Smooth muscle cell (in vitro differentiated cells): ENCODE results near the gene SRSF12. TPM values are rescaled to one million over a fixed set of nuclear protein-coding genes. Genes with fewer than 3 reads are reported as not detected.

Experiments
- DNase-seq: peaks from one replicate; lab custom pipeline; 2025; ENCODE audit not compliant: unreplicated experiment; lab: John Stamatoyannopoulos, UW
- H2AFZ ChIP-seq: fragments of 200-600 bp; sonication (generic); 2 replicates; pipeline ENCODE4 v1.6.0; 2016; ENCODE audit warnings: antibody characterized with exemption, low read depth, mild to moderate bottlenecking
- H3F3A ChIP-seq: fragments of 200-600 bp; sonication (generic); 2 replicates; pipeline ENCODE4 v1.6.0; 2017; ENCODE audit warnings: antibody characterized with exemption, low read depth
- H3K27ac ChIP-seq: fragments of 200-600 bp; sonication (generic); 2 replicates; pipeline ENCODE4 v1.5.1; 2016; ENCODE audit warnings: low read depth, mild to moderate bottlenecking
- H3K27me3 ChIP-seq: fragments of 200-600 bp; sonication (generic); 2 replicates; pipeline ENCODE4 v1.6.1; 2016; ENCODE audit warnings: low read depth, mild to moderate bottlenecking
- H3K36me3 ChIP-seq: fragments of 200-600 bp; sonication (generic); 2 replicates; pipeline ENCODE4 v1.5.1; 2016; ENCODE audit warnings: low read depth
- H3K4me1 ChIP-seq: fragments of 200-600 bp; sonication (generic); 2 replicates; pipeline ENCODE4 v1.5.1; 2016; ENCODE audit warnings: low read depth
- H3K4me2 ChIP-seq: fragments of 200-600 bp; sonication (generic); 2 replicates; pipeline ENCODE4 v1.6.0; 2016; ENCODE audit warnings: mild to moderate bottlenecking
- H3K4me3 ChIP-seq: fragments of 200-600 bp; sonication (generic); 2 replicates; pipeline ENCODE4 v1.5.1; 2016; ENCODE audit warnings: mild to moderate bottlenecking
- H3K79me2 ChIP-seq: fragments of 200-600 bp; sonication (generic); 2 replicates; pipeline ENCODE4 v1.6.0; 2016; ENCODE audit warnings: low read depth, mild to moderate bottlenecking
- H3K9ac ChIP-seq: fragments of 200-600 bp; sonication (generic); 2 replicates; pipeline ENCODE4 v1.6.0; 2016; ENCODE audit warnings: low read depth
- H3K9me3 ChIP-seq: fragments of 200-600 bp; sonication (generic); replicated peaks from 2 replicates; pipeline ENCODE4 v1.5.1; 2016; ENCODE audit warnings: low read depth
- H4K20me1 ChIP-seq: fragments of 200-600 bp; sonication (generic); 2 replicates; pipeline ENCODE4 v1.6.0; 2016; ENCODE audit warnings: low read depth
- WGBS: methylation state at CpG from one replicate; pipeline ENCODE4 v1.1.7; 2016; ENCODE audit warnings: low lambda C conversion rate; 5-methylcytosine and 5-hydroxymethylcytosine counted together
- polyA plus RNA-seq: library from polyadenylated mRNA; unstranded; fragments of >200 nt; fragmentation: Nextera tagmentation; extraction: Ambion mirVana; gene quantifications from 2 replicates; pipeline ENCODE4 v1.2.1, GENCODE V29; 2016
- total RNA-seq: library from RNA; depleted of rRNA; stranded (reverse); fragments of >200 nt; gene quantifications from 2 replicates; pipeline ENCODE4 v1.2.3, GENCODE V29; 2014
- TF ChIP-seq, protein P1 (sequence below): fragments of 200-600 bp; sonication (generic); IDR thresholded peaks from 2 replicates; pipeline ENCODE4 v1.5.1; 2017; ENCODE audit warnings: borderline replicate concordance, mild to moderate bottlenecking, antibody characterized with exemption; ENCODE audit not compliant: insufficient read depth, poor library complexity, severe bottlenecking

SRSF12 gene
- total and polyA plus RNA-seq, 2 experiments from 2014 or later: 5.6 to 7.2 TPM

- Histone ChIP-seq H3K36me3 (no peaks in the 10 kb centered on the region), H3K27me3 (no peaks in the 10 kb centered on the region), H3K4me3 (no peak overlapping the region), H2AFZ (no peak overlapping the region), H3K4me1 (peaks cover 8% of the 10 kb centered on the region), H4K20me1 (no peaks in the 10 kb centered on the region), H3K9ac (no peak overlapping the region), H3K9me3 (no peaks in the 10 kb centered on the region), H3K79me2 (peaks cover 11% of the 10 kb centered on the region), H3K4me2 (no peak overlapping the region), H3F3A (peaks cover 6% of the 10 kb centered on the region), H3K27ac (no peak overlapping the region)
- no peak for DNase-seq
- TF ChIP-seq, protein P1, sequence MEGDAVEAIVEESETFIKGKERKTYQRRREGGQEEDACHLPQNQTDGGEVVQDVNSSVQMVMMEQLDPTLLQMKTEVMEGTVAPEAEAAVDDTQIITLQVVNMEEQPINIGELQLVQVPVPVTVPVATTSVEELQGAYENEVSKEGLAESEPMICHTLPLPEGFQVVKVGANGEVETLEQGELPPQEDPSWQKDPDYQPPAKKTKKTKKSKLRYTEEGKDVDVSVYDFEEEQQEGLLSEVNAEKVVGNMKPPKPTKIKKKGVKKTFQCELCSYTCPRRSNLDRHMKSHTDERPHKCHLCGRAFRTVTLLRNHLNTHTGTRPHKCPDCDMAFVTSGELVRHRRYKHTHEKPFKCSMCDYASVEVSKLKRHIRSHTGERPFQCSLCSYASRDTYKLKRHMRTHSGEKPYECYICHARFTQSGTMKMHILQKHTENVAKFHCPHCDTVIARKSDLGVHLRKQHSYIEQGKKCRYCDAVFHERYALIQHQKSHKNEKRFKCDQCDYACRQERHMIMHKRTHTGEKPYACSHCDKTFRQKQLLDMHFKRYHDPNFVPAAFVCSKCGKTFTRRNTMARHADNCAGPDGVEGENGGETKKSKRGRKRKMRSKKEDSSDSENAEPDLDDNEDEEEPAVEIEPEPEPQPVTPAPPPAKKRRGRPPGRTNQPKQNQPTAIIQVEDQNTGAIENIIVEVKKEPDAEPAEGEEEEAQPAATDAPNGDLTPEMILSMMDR: no peak
- WGBS: 67% methylated on average over 4 of the region's 4 CpGs
Measured at GRCh38 chr6:89120371-89120770, 2.5 kb upstream of the SRSF12 start.

GRCh38 chr6:89118931-89119330 is 1.1 kb upstream of the SRSF12 start:
- DNase-seq: no peak
- peaks cover 6% of the 10 kb centered on the region for H3F3A ChIP-seq
- peaks cover 8% of the 10 kb centered on the region for H3K4me1 ChIP-seq
- WGBS: 79% methylated on average over 8 of the region's 8 CpGs
- H3K9ac ChIP-seq: no peak overlapping the region
- no peaks in the 10 kb centered on the region for H3K9me3 ChIP-seq
- no peak overlapping the region for H2AFZ ChIP-seq
- H3K79me2 ChIP-seq: peaks cover 11% of the 10 kb centered on the region
- no peak overlapping the region for H3K4me2 ChIP-seq
- H3K27me3 ChIP-seq: no peaks in the 10 kb centered on the region
- no peak overlapping the region for H3K27ac ChIP-seq
- no peak overlapping the region for H3K4me3 ChIP-seq
- peaks cover 3% of the 10 kb centered on the region for H4K20me1 ChIP-seq
- TF ChIP-seq, protein P1: no peak
- no peaks in the 10 kb centered on the region for H3K36me3 ChIP-seq

GRCh38 chr6:89116702-89117101 is 1.2 kb downstream of the SRSF12 start:
- H3K4me2 ChIP-seq: peak overlapping the region; percentile 88
- no peak overlapping the region for H3K9ac ChIP-seq
- H3K27ac ChIP-seq: no peak overlapping the region
- no peaks in the 10 kb centered on the region for H3K9me3 ChIP-seq
- peak overlapping the region; percentile 86 for H3K4me3 ChIP-seq
- peaks cover 27% of the 10 kb centered on the region for H3K79me2 ChIP-seq
- peaks cover 6% of the 10 kb centered on the region for H3F3A ChIP-seq
- H3K36me3 ChIP-seq: no peaks in the 10 kb centered on the region
- TF ChIP-seq, protein P1: no peak
- H3K4me1 ChIP-seq: peaks cover 8% of the 10 kb centered on the region
- no peaks in the 10 kb centered on the region for H3K27me3 ChIP-seq
- peaks cover 9% of the 10 kb centered on the region for H4K20me1 ChIP-seq
- peak overlapping the region; percentile 87 for H2AFZ ChIP-seq
- 76% methylated on average over 6 of the region's 6 CpGs for WGBS
- DNase-seq: no peak

DNA sequence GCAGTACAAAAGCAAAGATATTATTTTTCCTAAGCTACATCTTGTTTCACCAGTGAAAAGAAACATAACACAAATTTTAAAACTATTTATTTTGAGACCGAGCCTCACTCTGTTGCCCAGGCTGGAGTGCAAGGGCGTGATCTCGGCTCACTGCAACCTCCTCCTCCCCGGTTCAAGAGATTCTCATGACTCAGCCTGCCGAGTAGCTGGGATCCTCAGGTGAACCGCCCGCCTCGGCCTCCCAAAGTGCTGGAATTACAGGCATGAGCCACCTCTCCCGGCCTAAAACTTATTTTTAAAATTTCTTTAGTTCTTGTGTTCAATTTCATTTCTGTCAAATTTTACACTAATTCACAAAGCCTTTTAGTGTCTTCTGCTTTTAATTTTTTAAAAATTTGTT is 5.9 kb downstream of the SRSF12 start:
- H3K4me1 ChIP-seq: peaks cover 7% of the 10 kb centered on the region
- DNase-seq: no peak
- H3K9ac ChIP-seq: no peak overlapping the region
- H3K36me3 ChIP-seq: no peaks in the 10 kb centered on the region
- no peak overlapping the region for H3K4me2 ChIP-seq
- 92% methylated on average over 9 of the region's 9 CpGs for WGBS
- no peak overlapping the region for H3K27ac ChIP-seq
- H3K4me3 ChIP-seq: no peak overlapping the region
- H2AFZ ChIP-seq: no peak overlapping the region
- H3K9me3 ChIP-seq: no peaks in the 10 kb centered on the region
- H3K79me2 ChIP-seq: peaks cover 37% of the 10 kb centered on the region
- peaks cover 14% of the 10 kb centered on the region for H4K20me1 ChIP-seq
- no peaks in the 10 kb centered on the region for H3K27me3 ChIP-seq
- no peaks in the 10 kb centered on the region for H3F3A ChIP-seq
- TF ChIP-seq, protein P1: no peak
